ENCODE data around the gene CHST11.

- TF ChIP-seq YY1 (IDR thresholded peaks at IDR 0.05; ENCODE audit: insufficient read depth, insufficient read length) (no peak), ZNF274 (IDR thresholded peaks at IDR 0.05; ENCODE audit: low read depth, low read length) (no peak), SUZ12 (IDR thresholded peaks at IDR 0.05; ENCODE audit: extremely low read depth, insufficient read depth, insufficient read length) (no peak)
Measured at GRCh38 chr12:104567832-104568486, 111.2 kb downstream of the CHST11 start.

All from NT2/D1 (cell line).